ENCODE data around the gene PGLYRP4.

DNA sequence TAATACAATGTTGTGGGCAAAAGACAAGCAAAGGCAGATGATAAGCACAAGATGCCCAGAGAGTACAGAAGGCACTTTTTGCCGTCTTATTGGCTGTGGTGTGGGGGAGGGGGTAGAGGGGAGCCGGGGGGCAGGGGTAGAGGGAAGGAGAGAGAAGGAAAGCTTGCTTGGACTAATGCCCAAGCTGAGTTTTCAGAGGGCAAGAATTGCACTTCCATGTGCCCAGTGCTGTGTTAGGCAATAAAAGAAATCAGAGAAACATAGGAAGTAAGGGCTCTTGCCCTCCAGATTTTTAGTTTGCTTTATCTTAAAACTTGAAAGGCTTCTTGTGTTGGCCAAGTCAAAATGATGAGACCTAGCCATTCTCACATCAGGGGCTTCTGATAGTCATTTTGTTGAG, 18.4 kb upstream of the PGLYRP4 start:
- TF ChIP-seq, protein P1, sequence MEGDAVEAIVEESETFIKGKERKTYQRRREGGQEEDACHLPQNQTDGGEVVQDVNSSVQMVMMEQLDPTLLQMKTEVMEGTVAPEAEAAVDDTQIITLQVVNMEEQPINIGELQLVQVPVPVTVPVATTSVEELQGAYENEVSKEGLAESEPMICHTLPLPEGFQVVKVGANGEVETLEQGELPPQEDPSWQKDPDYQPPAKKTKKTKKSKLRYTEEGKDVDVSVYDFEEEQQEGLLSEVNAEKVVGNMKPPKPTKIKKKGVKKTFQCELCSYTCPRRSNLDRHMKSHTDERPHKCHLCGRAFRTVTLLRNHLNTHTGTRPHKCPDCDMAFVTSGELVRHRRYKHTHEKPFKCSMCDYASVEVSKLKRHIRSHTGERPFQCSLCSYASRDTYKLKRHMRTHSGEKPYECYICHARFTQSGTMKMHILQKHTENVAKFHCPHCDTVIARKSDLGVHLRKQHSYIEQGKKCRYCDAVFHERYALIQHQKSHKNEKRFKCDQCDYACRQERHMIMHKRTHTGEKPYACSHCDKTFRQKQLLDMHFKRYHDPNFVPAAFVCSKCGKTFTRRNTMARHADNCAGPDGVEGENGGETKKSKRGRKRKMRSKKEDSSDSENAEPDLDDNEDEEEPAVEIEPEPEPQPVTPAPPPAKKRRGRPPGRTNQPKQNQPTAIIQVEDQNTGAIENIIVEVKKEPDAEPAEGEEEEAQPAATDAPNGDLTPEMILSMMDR (IDR thresholded peaks at IDR 0.05) = no peak
- TF ChIP-seq POLR2AphosphoS5 (IDR thresholded peaks at IDR 0.05) = no peak

Measured in prostate gland (tissue), 2 donors.